Activated CD4-positive, alpha-beta T cell treated with anti-CD3 and anti-CD28 coated beads, Interleukin-2, amount 10 ng/mL, durations not matched to agents 24 days and 14 days (primary cell): ENCODE data around the gene ZNHIT3. TPM values are rescaled to one million over a fixed set of nuclear protein-coding genes. Genes with fewer than 3 reads are reported as not detected.
A peak's percentile ranks its signal among the peaks of the same experiment; 100 is the strongest.
"Not testable (repeated sequence)": the region's sequence is repeated elsewhere in the genome, so short reads cannot be mapped to it uniquely, and the experiment has no call there.

ENCODE experiments used
- DNase-seq: peaks from one replicate; pipeline ENCODE4 v3.0.0; 2022
- H3K27ac Mint-ChIP-seq: one replicate; pipeline ENCODE4 v1.8.0; 2022; ENCODE audit warnings: mild to moderate bottlenecking, mixed read lengths
- H3K27me3 Mint-ChIP-seq: one replicate; pipeline ENCODE4 v1.8.0; 2022; ENCODE audit warnings: mixed read lengths
- H3K36me3 Mint-ChIP-seq: one replicate; pipeline ENCODE4 v1.8.0; 2022; ENCODE audit warnings: low read depth, mild to moderate bottlenecking, mixed read lengths
- H3K4me1 Mint-ChIP-seq: one replicate; pipeline ENCODE4 v1.8.0; 2021; ENCODE audit warnings: mixed read lengths
- H3K4me3 Mint-ChIP-seq: one replicate; pipeline ENCODE4 v1.8.0; 2022; ENCODE audit warnings: mild to moderate bottlenecking, moderate library complexity, mixed read lengths
- H3K9me3 Mint-ChIP-seq: one replicate; pipeline ENCODE4 v1.8.0; 2021; ENCODE audit warnings: mixed read lengths
- intact Hi-C: fragments of 100-400 bp; cut with micrococcal nuclease; formaldehyde crosslinking; loops from one replicate; pipeline ENCODE4 v1.15.1; 2023
- total RNA-seq: library from RNA; stranded (reverse); gene quantifications from 2 replicates; pipeline ENCODE4 v1.2.3, GENCODE V29; 2022

ZNHIT3 gene
- 47.3 and 48.5 TPM in 2 replicates for total RNA-seq

- intact Hi-C loops: loop anchor here (1.0 to 2.0 kb wide), 2 partner anchors 48 to 58 kb away; partner anchors contain the start of genes GGNBP2, MYO19 and PIGW
- H3K27me3 Mint-ChIP-seq: peaks cover 12% of the 10 kb centered on the region
- H3K9me3 Mint-ChIP-seq: no peaks in the 10 kb centered on the region
- peaks cover 20% of the 10 kb centered on the region for H3K36me3 Mint-ChIP-seq
- H3K4me1 Mint-ChIP-seq: peaks cover 38% of the 10 kb centered on the region
- H3K27ac Mint-ChIP-seq: peak within 1 kb of the TSS; percentile 99
- peak within 1 kb of the TSS; percentile 98 for H3K4me3 Mint-ChIP-seq
- peak; percentile 98 for DNase-seq
Measured at GRCh38 chr17:36486204-36487194, at the start of gene ZNHIT3. Gene ZNHIT3, plus strand, starts transcription at chr17:36486681. Its CDS starts 19 bp downstream, at chr17:36486700.

- H3K4me3 Mint-ChIP-seq, intact Hi-C loops, H3K9me3 Mint-ChIP-seq, H3K36me3 Mint-ChIP-seq, DNase-seq, H3K27ac Mint-ChIP-seq, H3K4me1 Mint-ChIP-seq, H3K27me3 Mint-ChIP-seq: not testable (repeated sequence)
Measured at GRCh38 chr17:36441792-36442191, 44.7 kb upstream of the ZNHIT3 start.

- no peak for DNase-seq
- Mint-ChIP-seq H3K4me3 (no peak overlapping the region), H3K4me1 (no peaks in the 10 kb centered on the region), H3K9me3 (no peaks in the 10 kb centered on the region), H3K27me3 (no peaks in the 10 kb centered on the region), H3K27ac (no peak overlapping the region), H3K36me3 (no peaks in the 10 kb centered on the region)
- intact Hi-C loops: no loop called here
Measured at GRCh38 chr17:36443777-36444176, 42.7 kb upstream of the ZNHIT3 start.

- intact Hi-C loops, H3K4me3 Mint-ChIP-seq, H3K27me3 Mint-ChIP-seq, H3K36me3 Mint-ChIP-seq, H3K27ac Mint-ChIP-seq, H3K4me1 Mint-ChIP-seq, DNase-seq, H3K9me3 Mint-ChIP-seq: not testable (repeated sequence)
Measured at GRCh38 chr17:36449997-36450396, 36.5 kb upstream of the ZNHIT3 start.

GRCh38 chr17:36452888-36453287, 33.6 kb upstream of the ZNHIT3 start:
- intact Hi-C loops, DNase-seq, H3K27me3 Mint-ChIP-seq, H3K4me3 Mint-ChIP-seq, H3K4me1 Mint-ChIP-seq, H3K27ac Mint-ChIP-seq, H3K36me3 Mint-ChIP-seq, H3K9me3 Mint-ChIP-seq: not testable (repeated sequence)

GRCh38 chr17:36457701-36458100, 28.8 kb upstream of the ZNHIT3 start:
- H3K4me1 Mint-ChIP-seq, H3K9me3 Mint-ChIP-seq, intact Hi-C loops, H3K36me3 Mint-ChIP-seq, H3K27ac Mint-ChIP-seq, H3K4me3 Mint-ChIP-seq, DNase-seq: not testable (repeated sequence)
- peaks cover 12% of the 10 kb centered on the region for H3K27me3 Mint-ChIP-seq

- intact Hi-C loops: no loop called here
- no peak for DNase-seq
- Mint-ChIP-seq H3K27ac (no peak overlapping the region), H3K36me3 (no peaks in the 10 kb centered on the region), H3K27me3 (peaks cover 18% of the 10 kb centered on the region), H3K9me3 (no peaks in the 10 kb centered on the region), H3K4me3 (no peak overlapping the region), H3K4me1 (no peaks in the 10 kb centered on the region)
Measured at GRCh38 chr17:36459045-36459444, 27.4 kb upstream of the ZNHIT3 start.

- no peak for DNase-seq
- H3K4me3 Mint-ChIP-seq: no peak overlapping the region
- no peaks in the 10 kb centered on the region for H3K4me1 Mint-ChIP-seq
- no peaks in the 10 kb centered on the region for H3K9me3 Mint-ChIP-seq
- intact Hi-C loops: no loop called here
- no peaks in the 10 kb centered on the region for H3K36me3 Mint-ChIP-seq
- no peak overlapping the region for H3K27ac Mint-ChIP-seq
- H3K27me3 Mint-ChIP-seq: peaks cover 18% of the 10 kb centered on the region
Measured at GRCh38 chr17:36459601-36460000, 26.9 kb upstream of the ZNHIT3 start.

- no peaks in the 10 kb centered on the region for H3K9me3 Mint-ChIP-seq
- no peaks in the 10 kb centered on the region for H3K36me3 Mint-ChIP-seq
- no peak for DNase-seq
- H3K4me3 Mint-ChIP-seq: no peak overlapping the region
- H3K4me1 Mint-ChIP-seq: no peaks in the 10 kb centered on the region
- H3K27me3 Mint-ChIP-seq: peaks cover 22% of the 10 kb centered on the region
- intact Hi-C loops: no loop called here
- H3K27ac Mint-ChIP-seq: no peak overlapping the region
Measured at GRCh38 chr17:36460265-36460937, 26.1 kb upstream of the ZNHIT3 start.

- H3K27me3 Mint-ChIP-seq: peaks cover 24% of the 10 kb centered on the region
- H3K36me3 Mint-ChIP-seq: no peaks in the 10 kb centered on the region
- DNase-seq: no peak
- intact Hi-C loops: no loop called here
- no peak overlapping the region for H3K4me3 Mint-ChIP-seq
- H3K27ac Mint-ChIP-seq: no peak overlapping the region
- no peaks in the 10 kb centered on the region for H3K9me3 Mint-ChIP-seq
- H3K4me1 Mint-ChIP-seq: no peaks in the 10 kb centered on the region
Measured at GRCh38 chr17:36461330-36462110, 25.0 kb upstream of the ZNHIT3 start.

- peaks cover 34% of the 10 kb centered on the region for H3K27me3 Mint-ChIP-seq
Measured at GRCh38 chr17:36463916-36464764, 22.3 kb upstream of the ZNHIT3 start.

GRCh38 chr17:36464765-36465088, 21.8 kb upstream of the ZNHIT3 start:
- Mint-ChIP-seq H3K9me3 (no peaks in the 10 kb centered on the region), H3K36me3 (no peaks in the 10 kb centered on the region), H3K4me3 (no peak overlapping the region), H3K4me1 (no peaks in the 10 kb centered on the region), H3K27me3 (peaks cover 33% of the 10 kb centered on the region), H3K27ac (no peak overlapping the region)
- intact Hi-C loops: loop anchor here (1.0 kb wide), 1 partner anchor 18 kb away; no protein-coding TSS in a partner anchor
- DNase-seq: no peak

More at GRCh38 chr17:36463916-36464764, 22.3 kb upstream of the ZNHIT3 start:
- intact Hi-C loops: loop anchor here (1.0 kb wide), 1 partner anchor 18 kb away; no protein-coding TSS in a partner anchor
- Mint-ChIP-seq H3K27ac (no peak overlapping the region), H3K36me3 (no peaks in the 10 kb centered on the region), H3K4me3 (no peak overlapping the region), H3K4me1 (no peaks in the 10 kb centered on the region), H3K9me3 (no peaks in the 10 kb centered on the region)
- peak; percentile 92 for DNase-seq
